H1 (cell line): ENCODE measurements around the gene ALDH5A1. TPM values are rescaled to one million over a fixed set of nuclear protein-coding genes. Genes with fewer than 3 reads are reported as not detected.

Source experiments
- CTCF ChIA-PET: fragments of 300-600 bp; sonication (Branson Sonifier 250); formaldehyde crosslinking; loops from one replicate; lab custom pipeline; 2021; ENCODE audit not compliant: partially characterized antibody; lab: Charles Lee
- POLR2A ChIA-PET: fragments of 300-600 bp; sonication (Branson Sonifier 250); formaldehyde crosslinking; loops from one replicate; lab custom pipeline; 2021; ENCODE audit warnings: inconsistent platforms; ENCODE audit not compliant: partially characterized antibody; lab: Charles Lee
- DNase-seq, 2 experiments: peaks; one replicate each; pipeline versions ENCODE4 v3.0.0 to v3.0.0-alpha.2; 2010 to 2022; ENCODE audit warnings: low spot score in 2 of 2, low read depth in 1 of 2, mixed read lengths in 1 of 2
- FAIRE-seq: peaks from 2 replicates; lab custom pipeline; 2011; peaks lifted over from hg19 to GRCh38; lab: Jason Lieb, UNC
- H2AFZ ChIP-seq: 2 replicates; pipeline ENCODE4 v1.8.1; 2012; ENCODE audit warnings: low read length, inconsistent platforms
- H2AK5ac ChIP-seq: 2 replicates; pipeline ENCODE4 v1.6.1; 2013; ENCODE audit warnings: low read depth, low read length
- H2BK120ac ChIP-seq: replicated peaks from 2 replicates; pipeline ENCODE3; 2013; ENCODE audit warnings: low read depth, low read length, inconsistent platforms
- H2BK12ac ChIP-seq: 2 replicates; pipeline ENCODE4 v1.6.1; 2013; ENCODE audit warnings: low read depth, low read length
- H2BK15ac ChIP-seq: 2 replicates; pipeline ENCODE4 v1.6.1; 2013; ENCODE audit warnings: low read length
- H2BK20ac ChIP-seq: 2 replicates; pipeline ENCODE4 v1.6.1; 2013; ENCODE audit warnings: low read length
- H2BK5ac ChIP-seq: 2 replicates; pipeline ENCODE4 v1.6.1; 2013; ENCODE audit warnings: low read depth, low read length
- H3K14ac ChIP-seq: 2 replicates; pipeline ENCODE4 v1.6.1; 2013; ENCODE audit warnings: inconsistent platforms; ENCODE audit not compliant: insufficient read length
- H3K18ac ChIP-seq: 2 replicates; pipeline ENCODE4 v1.6.1; 2013; ENCODE audit warnings: low read length; ENCODE audit errors: extremely low read depth
- H3K23ac ChIP-seq: 2 replicates; pipeline ENCODE4 v1.6.1; 2013; ENCODE audit warnings: inconsistent platforms; ENCODE audit not compliant: insufficient read length
- H3K23me2 ChIP-seq: 2 replicates; pipeline ENCODE4 v1.6.1; 2013; ENCODE audit warnings: low read depth, low read length
- H3K27ac ChIP-seq: 2 replicates; pipeline ENCODE4 v1.6.1; 2011; ENCODE audit warnings: low read depth, low read length, inconsistent platforms
- H3K27me3 ChIP-seq, 4 experiments: replicated peaks in 1 of 4; 1 replicate in 1 of 4; 2 replicates in 3 of 4; pipeline versions ENCODE4 v1.6.1 to v1.8.1; 2011 to 2013; ENCODE audit warnings: low read length in 3 of 4, mild to moderate bottlenecking in 3 of 4, inconsistent platforms in 2 of 4, mixed read lengths in 2 of 4, moderate library complexity in 1 of 4; ENCODE audit not compliant: control insufficient read depth in 3 of 4, insufficient read depth in 3 of 4; ENCODE audit errors: extremely low read depth in 1 of 4
- H3K36me3 ChIP-seq, 4 experiments: 2 replicates each; pipeline versions ENCODE4 v1.6.1 to v1.8.1; 2011 to 2013; ENCODE audit warnings: mild to moderate bottlenecking in 4 of 4, low read length in 3 of 4, moderate library complexity in 2 of 4, control low read depth in 1 of 4, inconsistent platforms in 1 of 4; ENCODE audit not compliant: insufficient read depth in 4 of 4, control insufficient read depth in 2 of 4
- H3K4ac ChIP-seq: replicated peaks from 2 replicates; pipeline ENCODE3; 2013; ENCODE audit warnings: low read length, low read depth, mixed read lengths, inconsistent platforms; ENCODE audit not compliant: insufficient read length
- H3K4me1 ChIP-seq, 4 experiments: replicated peaks in 1 of 4; 1 replicate in 1 of 4; 2 replicates in 3 of 4; pipeline versions ENCODE4 v1.6.1 to v1.8.1; 2011 to 2013; ENCODE audit warnings: low read length in 3 of 4, inconsistent platforms in 2 of 4, mixed read lengths in 1 of 4; ENCODE audit not compliant: insufficient read depth in 4 of 4, control insufficient read depth in 3 of 4
- H3K4me2 ChIP-seq, 2 experiments: 2 replicates each; pipeline versions ENCODE4 v1.6.1 to v1.8.1; 2011 to 2013; ENCODE audit warnings: low read depth in 2 of 2, low read length in 2 of 2, control low read depth in 1 of 2, inconsistent platforms in 1 of 2, mild to moderate bottlenecking in 1 of 2; ENCODE audit not compliant: insufficient read depth in 1 of 2
- H3K4me3 ChIP-seq, 4 experiments: fragments of 200-600, 300-600 bp in 1 of 4; sonication (generic), shearing (Covaris generic), sonication (Bioruptor Twin) in 1 of 4; 2 replicates each; pipeline versions ENCODE4 v1.5.1 to v1.8.1; 2011 to 2016; ENCODE audit warnings: low read length in 4 of 4, low read depth in 3 of 4, control low read depth in 2 of 4, inconsistent platforms in 2 of 4, mild to moderate bottlenecking in 2 of 4, mixed read lengths in 1 of 4, moderate library complexity in 1 of 4; ENCODE audit not compliant: insufficient read depth in 2 of 4; ENCODE audit errors: extremely low read depth in 1 of 4
- H3K56ac ChIP-seq: replicated peaks from 2 replicates; pipeline ENCODE3; 2013; ENCODE audit warnings: low read depth, mild to moderate bottlenecking, mixed read lengths, low read length, inconsistent platforms; ENCODE audit not compliant: insufficient read length
- H3K79me1 ChIP-seq: 2 replicates; pipeline ENCODE4 v1.6.1; 2013; ENCODE audit warnings: low read depth, low read length, control low read depth
- H3K79me2 ChIP-seq, 2 experiments: 2 replicates each; pipeline versions ENCODE4 v1.6.1 to v1.8.1; 2012 to 2013; ENCODE audit warnings: low read length in 2 of 2, mild to moderate bottlenecking in 2 of 2, inconsistent platforms in 1 of 2; ENCODE audit not compliant: insufficient read depth in 2 of 2, control insufficient read depth in 1 of 2
- H3K9ac ChIP-seq, 4 experiments: replicated peaks in 1 of 4; 1 replicate in 1 of 4; 2 replicates in 3 of 4; pipeline versions ENCODE4 v1.6.1 to v1.8.1; 2011 to 2013; ENCODE audit warnings: low read depth in 3 of 4, low read length in 3 of 4, control low read depth in 2 of 4, mild to moderate bottlenecking in 2 of 4, moderate library complexity in 2 of 4, inconsistent platforms in 1 of 4; ENCODE audit errors: extremely low read depth in 1 of 4
- H3K9me3 ChIP-seq, 2 experiments: 2 replicates each; pipeline versions ENCODE4 v1.6.1 to v1.8.1; 2012 to 2013; ENCODE audit warnings: mild to moderate bottlenecking in 2 of 2, moderate library complexity in 2 of 2, control low read depth in 1 of 2, inconsistent platforms in 1 of 2, low read depth in 1 of 2, low read length in 1 of 2, mixed read lengths in 1 of 2; ENCODE audit not compliant: insufficient read depth in 2 of 2
- H4K20me1 ChIP-seq, 2 experiments: replicated peaks in 1 of 2; 2 replicates each; pipeline versions ENCODE3 to v1.8.1; 2011 to 2013; ENCODE audit warnings: inconsistent platforms in 2 of 2, low read length in 2 of 2, mild to moderate bottlenecking in 1 of 2; ENCODE audit not compliant: insufficient read depth in 2 of 2, control insufficient read depth in 1 of 2
- H4K5ac ChIP-seq: 2 replicates; pipeline ENCODE4 v1.6.1; 2013; ENCODE audit warnings: low read length, low read depth, mixed read lengths, inconsistent platforms; ENCODE audit not compliant: insufficient read length
- H4K8ac ChIP-seq: 2 replicates; pipeline ENCODE4 v1.8.0; 2013; ENCODE audit warnings: mild to moderate bottlenecking, moderate library complexity, low read length, inconsistent platforms; ENCODE audit not compliant: insufficient read depth; ENCODE audit errors: extremely low read depth
- H4K91ac ChIP-seq: replicated peaks from 2 replicates; pipeline ENCODE3; 2013; ENCODE audit warnings: low read length, mixed read lengths, inconsistent platforms; ENCODE audit not compliant: insufficient read length
- EGR1 ChIP-seq: IDR thresholded peaks from 2 replicates; pipeline ENCODE4 v1.6.1; 2011; ENCODE audit warnings: low read depth, low read length, borderline replicate concordance
- EP300 ChIP-seq, 2 experiments: IDR thresholded peaks; 1 replicate in 1 of 2; 2 replicates in 1 of 2; pipeline ENCODE4 v1.6.1; 2011 to 2012; ENCODE audit warnings: low read depth in 2 of 2, low read length in 2 of 2, mild to moderate bottlenecking in 2 of 2, borderline replicate concordance in 1 of 2, inconsistent platforms in 1 of 2, moderate library complexity in 1 of 2
- HDAC2 ChIP-seq, 2 experiments: fragments of 300-600 bp in 1 of 2; sonication (generic) in 1 of 2; IDR thresholded peaks; 2 replicates each; pipeline ENCODE4 v1.6.1; 2011 to 2012; ENCODE audit warnings: low read depth in 2 of 2, low read length in 2 of 2, mild to moderate bottlenecking in 2 of 2, moderate library complexity in 2 of 2, borderline replicate concordance in 1 of 2, inconsistent platforms in 1 of 2
- POU5F1 ChIP-seq: IDR thresholded peaks from 2 replicates; pipeline ENCODE4 v1.6.1; 2011; ENCODE audit warnings: low read depth, mild to moderate bottlenecking, low read length, moderate library complexity
- SIRT6 ChIP-seq: IDR thresholded peaks from one replicate; pipeline ENCODE4 v1.7.1; 2012; ENCODE audit warnings: low read length, inconsistent platforms
- TBP ChIP-seq: IDR thresholded peaks from 2 replicates; pipeline ENCODE4 v1.6.1; 2011; ENCODE audit warnings: low read depth, low read length, improper control_type of control experiment
- YY1 ChIP-seq: IDR thresholded peaks from 2 replicates; pipeline ENCODE4 v1.6.1; 2011; ENCODE audit warnings: low read depth, mild to moderate bottlenecking, low read length
- ZNF274 ChIP-seq: IDR thresholded peaks from 2 replicates; pipeline ENCODE4 v1.7.0; 2012; ENCODE audit warnings: low read length, borderline replicate concordance; ENCODE audit errors: extremely low read depth
- WGBS, 2 experiments: shearing (Covaris generic) in 1 of 2; methylation state at CpG; one replicate each; pipeline versions ENCODE4 v1.1.6 to v1.1.7; 2013 to 2015; ENCODE audit warnings: low lambda C conversion rate in 2 of 2, mixed read lengths in 2 of 2, inconsistent platforms in 1 of 2, low coverage in 1 of 2, missing lambda C conversion rate in 1 of 2; ENCODE audit not compliant: insufficient replicate concordance in 2 of 2, insufficient coverage in 1 of 2, insufficient read length in 1 of 2; ENCODE audit errors: extremely low coverage in 1 of 2, missing lambda C conversion rate in 1 of 2; 5-methylcytosine and 5-hydroxymethylcytosine counted together
- polyA plus RNA-seq, 7 experiments: library from polyadenylated mRNA; depleted of rRNA in 3 of 7; stranded (reverse) in 5 of 7; unstranded in 2 of 7; fragments of >200 nt in 5 of 7; fragments of 200-250 nt in 2 of 7; gene quantifications; 1 replicate in 5 of 7; 2 replicates in 1 of 7; 4 replicates in 1 of 7; pipeline versions ENCODE4 v1.2.1 to v1.2.3, GENCODE V29; 2011 to 2013; ENCODE audit warnings: missing spikeins in 2 of 7, mixed read lengths in 2 of 7
- total RNA-seq: library from RNA; stranded (reverse); fragmentation: NEBNext Ultra II Directional; extraction: Animal tissue kit (Norgen Biotek cat#: 25700); gene quantifications from 2 replicates; pipeline ENCODE4 v1.2.1, GENCODE V29; 2021

The ALDH5A1 gene
- total and polyA plus RNA-seq, 2 of the 8 experiments (the other 6 are each of a cell fraction or from before 2014, with no cell fraction given) = 1.5 to 2.4 TPM

DNA sequence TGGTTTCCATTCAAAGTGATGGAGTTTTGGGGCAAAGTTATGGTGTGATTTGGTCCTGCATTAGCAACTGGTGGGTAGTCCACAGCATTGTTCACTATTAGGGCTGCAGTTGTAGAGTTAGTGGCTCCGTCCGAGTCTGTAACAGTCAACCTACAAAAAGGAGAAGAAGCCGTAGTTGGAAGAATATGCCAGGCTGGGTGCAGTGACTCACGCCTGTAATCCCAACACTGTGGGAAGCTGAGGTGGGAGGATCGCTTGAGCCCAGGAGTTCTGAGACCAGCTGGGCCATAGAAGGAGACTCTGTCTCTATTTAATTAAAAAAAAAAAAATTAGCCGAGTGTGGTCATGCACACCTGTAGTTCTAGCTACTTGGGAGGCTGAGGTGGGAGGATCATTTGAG is 81.7 kb downstream of the ALDH5A1 start:
- H2BK12ac ChIP-seq = no peak overlapping the region
- no peaks in the 10 kb centered on the region for H3K79me1 ChIP-seq
- no peak overlapping the region for H2BK5ac ChIP-seq
- no peak overlapping the region for H3K14ac ChIP-seq
- H3K4me3 ChIP-seq = no peak overlapping the region
- ChIA-PET CTCF (interaction anchor here (0.6 to 11.1 kb wide), 7 partner anchors 9 to 119 kb away, joined by 3 to 99 read pairs (median 6); no protein-coding TSS in a partner anchor), POLR2A (no interaction called here)
- H3K18ac ChIP-seq = no peak overlapping the region
- H3K79me2 ChIP-seq = no peaks in the 10 kb centered on the region
- H2BK15ac ChIP-seq = no peak overlapping the region
- H2AK5ac ChIP-seq = no peak overlapping the region
- H3K4me2 ChIP-seq = no peak overlapping the region
- no peak overlapping the region for H2BK20ac ChIP-seq
- H3K23ac ChIP-seq = no peak overlapping the region
- no peaks in the 10 kb centered on the region for H4K20me1 ChIP-seq
- FAIRE-seq = no peak
- no peak overlapping the region for H2AFZ ChIP-seq
- H2BK120ac ChIP-seq = no peak overlapping the region
- peaks cover 0 to 6% (median 3%) of the 10 kb centered on the region in 4 experiments; a peak in 4 of 7 replicates for H3K27me3 ChIP-seq
- H3K27ac ChIP-seq = no peak overlapping the region
- H3K9ac ChIP-seq = no peak overlapping the region
- no peak overlapping the region for H3K56ac ChIP-seq
- H3K23me2 ChIP-seq = no peaks in the 10 kb centered on the region
- 78% methylated on average over 6 of the region's 6 CpGs; no CpG with 5 or more reads in 1 of the 2 experiments for WGBS, 2 experiments
- no peak for DNase-seq
- H4K8ac ChIP-seq = no peak overlapping the region
- no peak overlapping the region for H4K91ac ChIP-seq
- H3K36me3 ChIP-seq = no peaks in the 10 kb centered on the region
- TF ChIP-seq EP300 (IDR thresholded peaks at IDR 0.05; ENCODE audit: borderline replicate concordance in 1 of 2, low read depth in 2 of 2, low read length in 2 of 2) (no peak), POU5F1 (no peak), SIRT6 (no peak), ZNF274 (no peak), YY1 (no peak), EGR1 (no peak), HDAC2 (IDR thresholded peaks at IDR 0.05; ENCODE audit: borderline replicate concordance in 1 of 2, low read depth in 2 of 2, low read length in 2 of 2) (no peak), TBP (no peak)
- H3K4ac ChIP-seq = no peak overlapping the region
- H4K5ac ChIP-seq = no peak overlapping the region
- 0 out of 7 replicates have a peak, but pooled peaks cover 0 to 3% (median 0%) of the 10 kb centered on the region in 4 experiments for H3K4me1 ChIP-seq
- no peaks in the 10 kb centered on the region for H3K9me3 ChIP-seq
